ENCODE measurements around the gene KRT10.

KRT10 gene

DNA sequence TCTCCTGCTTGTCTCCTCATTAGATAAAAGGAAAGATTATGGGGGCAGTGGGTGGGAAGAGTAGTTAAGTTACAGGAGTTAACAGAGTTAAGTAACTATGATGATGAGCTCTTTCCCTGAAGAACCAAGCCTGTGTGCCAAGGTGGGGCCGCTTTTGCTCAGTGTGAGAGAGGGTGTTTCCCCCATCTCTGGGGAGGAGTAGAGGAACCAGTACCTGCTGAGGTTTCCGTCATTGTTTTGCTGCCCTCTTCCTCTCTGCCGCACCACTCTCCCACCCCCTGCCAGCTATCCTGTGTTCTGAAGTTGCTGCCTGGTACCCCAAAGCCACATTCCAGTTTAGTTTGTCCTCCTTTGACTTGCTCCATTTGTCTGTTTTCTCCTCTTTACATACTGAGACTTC is 20.8 kb upstream of the KRT10 start:
- POLR2A ChIA-PET = no interaction called here
- no peak overlapping the region for H3K27ac ChIP-seq (ENCODE audit: extremely low read depth, low read depth, low read length)
- H3K4me3 ChIP-seq (ENCODE audit: low read depth, low read length) = no peak overlapping the region
- no peaks in the 10 kb centered on the region for H3K9me3 ChIP-seq (ENCODE audit: control insufficient read depth, insufficient read depth, low read depth, low read length)
- TF ChIP-seq ZNF624 (tag by site-specific recombination; IDR thresholded peaks at IDR 0.05) = no peak
- TF ChIP-seq, protein P1, sequence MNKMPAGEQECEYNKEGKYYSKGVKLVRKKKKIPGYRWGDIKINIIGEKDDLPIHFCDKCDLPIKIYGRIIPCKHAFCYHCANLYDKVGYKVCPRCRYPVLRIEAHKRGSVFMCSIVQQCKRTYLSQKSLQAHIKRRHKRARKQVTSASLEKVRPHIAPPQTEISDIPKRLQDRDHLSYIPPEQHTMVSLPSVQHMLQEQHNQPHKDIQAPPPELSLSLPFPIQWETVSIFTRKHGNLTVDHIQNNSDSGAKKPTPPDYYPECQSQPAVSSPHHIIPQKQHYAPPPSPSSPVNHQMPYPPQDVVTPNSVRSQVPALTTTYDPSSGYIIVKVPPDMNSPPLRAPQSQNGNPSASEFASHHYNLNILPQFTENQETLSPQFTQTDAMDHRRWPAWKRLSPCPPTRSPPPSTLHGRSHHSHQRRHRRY (tag by site-specific recombination; IDR thresholded peaks at IDR 0.05) = no peak
- TF ChIP-seq ZNF777 (tag by site-specific recombination; IDR thresholded peaks at IDR 0.05; ENCODE audit: borderline replicate concordance) = 0 out of 2 replicates have a peak, but pooled peaks have one; percentile 2
- H3K4me1 ChIP-seq (ENCODE audit: control insufficient read depth, insufficient read depth, low read length) = no peaks in the 10 kb centered on the region
- no peaks in the 10 kb centered on the region for H3K36me3 ChIP-seq (ENCODE audit: control insufficient read depth in 2 of 2, insufficient read depth in 1 of 2, low read length in 2 of 2)
- CTCF ChIA-PET = interaction anchor here (0.7 to 1.2 kb wide), 6 partner anchors 18 to 969 kb away, joined by 3 to 8 read pairs (median 3); no protein-coding TSS in a partner anchor

DNA sequence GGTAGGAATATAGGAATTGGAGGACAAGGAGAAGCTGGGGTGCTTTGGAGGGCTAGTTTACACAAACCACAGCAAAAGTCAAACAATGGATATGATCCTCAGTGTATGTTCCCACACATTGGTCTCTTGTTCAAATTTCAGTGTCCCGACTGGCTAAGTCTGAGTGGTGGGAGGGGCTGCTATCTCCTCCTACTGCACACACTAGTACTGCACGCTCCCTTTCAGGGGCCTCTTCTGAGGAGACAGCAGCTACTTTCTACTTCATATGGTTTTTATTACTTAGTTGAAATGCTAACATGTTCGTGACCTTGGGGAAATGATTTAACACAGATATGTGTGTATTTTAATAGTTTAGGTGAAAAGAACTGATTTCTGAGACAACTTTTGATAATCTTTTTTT is 18.8 kb upstream of the KRT10 start:
- CTCF ChIA-PET = no interaction called here
- no peak overlapping the region for H3K27ac ChIP-seq (ENCODE audit: extremely low read depth, low read depth, low read length)

DNA sequence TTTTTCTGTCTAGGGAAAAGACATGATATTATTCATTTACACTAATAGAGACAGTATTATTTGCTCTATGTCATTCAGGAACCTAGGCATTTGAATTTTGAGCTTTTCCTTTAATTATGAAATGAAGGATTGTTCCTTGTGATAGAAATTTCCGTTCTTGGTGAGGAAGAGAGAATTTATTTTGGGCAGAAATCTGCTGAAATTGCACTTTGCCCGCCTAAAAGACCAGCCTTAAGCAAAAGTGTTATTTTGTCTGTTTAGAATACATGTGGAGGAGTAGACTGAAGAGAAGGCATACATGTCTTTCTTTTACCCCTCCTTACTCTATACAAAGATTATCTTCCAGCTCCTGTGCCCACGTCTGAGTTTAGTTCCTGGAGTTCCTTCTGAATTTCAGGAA is 16.8 kb upstream of the KRT10 start:
- no peak overlapping the region for H3K4me3 ChIP-seq (ENCODE audit: low read depth, low read length)
- H3K27ac ChIP-seq (ENCODE audit: extremely low read depth, low read depth, low read length) = no peak overlapping the region
- peaks cover 0 to 17% of the 10 kb centered on the region in 2 experiments for H3K36me3 ChIP-seq (ENCODE audit: control insufficient read depth in 2 of 2, insufficient read depth in 1 of 2, low read length in 2 of 2)
- POLR2A ChIA-PET = no interaction called here
- no peaks in the 10 kb centered on the region for H3K4me1 ChIP-seq (ENCODE audit: control insufficient read depth, insufficient read depth, low read length)
- TF ChIP-seq ZFHX2 (tag by site-specific recombination; conservative IDR thresholded peaks at IDR 0.05) = no peak
- no peak for TF ChIP-seq ZNF426 (tag by site-specific recombination; IDR thresholded peaks at IDR 0.05)
- no peak for TF ChIP-seq ZFP37 (tag by site-specific recombination; IDR thresholded peaks at IDR 0.05)
- TF ChIP-seq, protein P2, sequence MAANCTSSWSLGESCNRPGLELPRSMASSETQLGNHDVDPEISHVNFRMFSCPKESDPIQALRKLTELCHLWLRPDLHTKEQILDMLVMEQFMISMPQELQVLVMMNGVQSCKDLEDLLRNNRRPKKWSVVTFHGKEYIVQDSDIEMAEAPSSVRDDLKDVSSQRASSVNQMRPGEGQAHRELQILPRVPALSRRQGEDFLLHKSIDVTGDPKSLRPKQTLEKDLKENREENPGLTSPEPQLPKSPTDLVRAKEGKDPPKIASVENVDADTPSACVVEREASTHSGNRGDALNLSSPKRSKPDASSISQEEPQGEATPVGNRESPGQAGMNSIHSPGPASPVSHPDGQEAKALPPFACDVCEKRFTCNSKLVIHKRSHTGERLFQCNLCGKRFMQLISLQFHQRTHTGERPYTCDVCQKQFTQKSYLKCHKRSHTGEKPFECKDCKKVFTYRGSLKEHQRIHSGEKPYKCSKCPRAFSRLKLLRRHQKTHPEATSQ (tag by site-specific recombination; IDR thresholded peaks at IDR 0.05) = no peak
- no peak for TF ChIP-seq KLF10 (tag by site-specific recombination; IDR thresholded peaks at IDR 0.05)
- TF ChIP-seq, protein P3, sequence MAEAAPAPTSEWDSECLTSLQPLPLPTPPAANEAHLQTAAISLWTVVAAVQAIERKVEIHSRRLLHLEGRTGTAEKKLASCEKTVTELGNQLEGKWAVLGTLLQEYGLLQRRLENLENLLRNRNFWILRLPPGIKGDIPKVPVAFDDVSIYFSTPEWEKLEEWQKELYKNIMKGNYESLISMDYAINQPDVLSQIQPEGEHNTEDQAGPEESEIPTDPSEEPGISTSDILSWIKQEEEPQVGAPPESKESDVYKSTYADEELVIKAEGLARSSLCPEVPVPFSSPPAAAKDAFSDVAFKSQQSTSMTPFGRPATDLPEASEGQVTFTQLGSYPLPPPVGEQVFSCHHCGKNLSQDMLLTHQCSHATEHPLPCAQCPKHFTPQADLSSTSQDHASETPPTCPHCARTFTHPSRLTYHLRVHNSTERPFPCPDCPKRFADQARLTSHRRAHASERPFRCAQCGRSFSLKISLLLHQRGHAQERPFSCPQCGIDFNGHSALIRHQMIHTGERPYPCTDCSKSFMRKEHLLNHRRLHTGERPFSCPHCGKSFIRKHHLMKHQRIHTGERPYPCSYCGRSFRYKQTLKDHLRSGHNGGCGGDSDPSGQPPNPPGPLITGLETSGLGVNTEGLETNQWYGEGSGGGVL (tag by site-specific recombination; IDR thresholded peaks at IDR 0.05) = no peak
- no peak for TF ChIP-seq GLIS2 (tag by site-specific recombination; IDR thresholded peaks at IDR 0.05)
- TF ChIP-seq, protein P4, sequence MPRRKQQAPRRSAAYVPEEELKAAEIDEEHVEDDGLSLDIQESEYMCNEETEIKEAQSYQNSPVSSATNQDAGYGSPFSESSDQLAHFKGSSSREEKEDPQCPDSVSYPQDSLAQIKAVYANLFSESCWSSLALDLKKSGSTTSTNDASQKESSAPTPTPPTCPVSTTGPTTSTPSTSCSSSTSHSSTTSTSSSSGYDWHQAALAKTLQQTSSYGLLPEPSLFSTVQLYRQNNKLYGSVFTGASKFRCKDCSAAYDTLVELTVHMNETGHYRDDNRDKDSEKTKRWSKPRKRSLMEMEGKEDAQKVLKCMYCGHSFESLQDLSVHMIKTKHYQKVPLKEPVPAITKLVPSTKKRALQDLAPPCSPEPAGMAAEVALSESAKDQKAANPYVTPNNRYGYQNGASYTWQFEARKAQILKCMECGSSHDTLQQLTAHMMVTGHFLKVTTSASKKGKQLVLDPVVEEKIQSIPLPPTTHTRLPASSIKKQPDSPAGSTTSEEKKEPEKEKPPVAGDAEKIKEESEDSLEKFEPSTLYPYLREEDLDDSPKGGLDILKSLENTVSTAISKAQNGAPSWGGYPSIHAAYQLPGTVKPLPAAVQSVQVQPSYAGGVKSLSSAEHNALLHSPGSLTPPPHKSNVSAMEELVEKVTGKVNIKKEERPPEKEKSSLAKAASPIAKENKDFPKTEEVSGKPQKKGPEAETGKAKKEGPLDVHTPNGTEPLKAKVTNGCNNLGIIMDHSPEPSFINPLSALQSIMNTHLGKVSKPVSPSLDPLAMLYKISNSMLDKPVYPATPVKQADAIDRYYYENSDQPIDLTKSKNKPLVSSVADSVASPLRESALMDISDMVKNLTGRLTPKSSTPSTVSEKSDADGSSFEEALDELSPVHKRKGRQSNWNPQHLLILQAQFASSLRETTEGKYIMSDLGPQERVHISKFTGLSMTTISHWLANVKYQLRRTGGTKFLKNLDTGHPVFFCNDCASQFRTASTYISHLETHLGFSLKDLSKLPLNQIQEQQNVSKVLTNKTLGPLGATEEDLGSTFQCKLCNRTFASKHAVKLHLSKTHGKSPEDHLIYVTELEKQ (tag by site-specific recombination; IDR thresholded peaks at IDR 0.05; ENCODE audit: borderline replicate concordance) = no peak
- CTCF ChIA-PET = interaction anchor here (1.0 to 1.1 kb wide), 3 partner anchors 17 to 824 kb away, joined by 3 to 6 read pairs (median 4); no protein-coding TSS in a partner anchor
- no peaks in the 10 kb centered on the region for H3K9me3 ChIP-seq (ENCODE audit: control insufficient read depth, insufficient read depth, low read depth, low read length)

More for the DNA sequence above, 18.8 kb upstream of the KRT10 start:
- peaks cover 0 to 1% of the 10 kb centered on the region in 2 experiments; a peak in 2 of 3 replicates for H3K36me3 ChIP-seq (ENCODE audit: control insufficient read depth in 2 of 2, insufficient read depth in 1 of 2, low read length in 2 of 2)
- POLR2A ChIA-PET = interaction anchor here (0.6 kb wide), 1 partner anchor 30 kb away, joined by 3 read pairs; no protein-coding TSS in a partner anchor
- no peak for TF ChIP-seq ZNF677 (tag by site-specific recombination; IDR thresholded peaks at IDR 0.05)
- no peak for TF ChIP-seq ZNF23 (tag by site-specific recombination; IDR thresholded peaks at IDR 0.05; ENCODE audit: borderline replicate concordance)
- TF ChIP-seq, protein P5, sequence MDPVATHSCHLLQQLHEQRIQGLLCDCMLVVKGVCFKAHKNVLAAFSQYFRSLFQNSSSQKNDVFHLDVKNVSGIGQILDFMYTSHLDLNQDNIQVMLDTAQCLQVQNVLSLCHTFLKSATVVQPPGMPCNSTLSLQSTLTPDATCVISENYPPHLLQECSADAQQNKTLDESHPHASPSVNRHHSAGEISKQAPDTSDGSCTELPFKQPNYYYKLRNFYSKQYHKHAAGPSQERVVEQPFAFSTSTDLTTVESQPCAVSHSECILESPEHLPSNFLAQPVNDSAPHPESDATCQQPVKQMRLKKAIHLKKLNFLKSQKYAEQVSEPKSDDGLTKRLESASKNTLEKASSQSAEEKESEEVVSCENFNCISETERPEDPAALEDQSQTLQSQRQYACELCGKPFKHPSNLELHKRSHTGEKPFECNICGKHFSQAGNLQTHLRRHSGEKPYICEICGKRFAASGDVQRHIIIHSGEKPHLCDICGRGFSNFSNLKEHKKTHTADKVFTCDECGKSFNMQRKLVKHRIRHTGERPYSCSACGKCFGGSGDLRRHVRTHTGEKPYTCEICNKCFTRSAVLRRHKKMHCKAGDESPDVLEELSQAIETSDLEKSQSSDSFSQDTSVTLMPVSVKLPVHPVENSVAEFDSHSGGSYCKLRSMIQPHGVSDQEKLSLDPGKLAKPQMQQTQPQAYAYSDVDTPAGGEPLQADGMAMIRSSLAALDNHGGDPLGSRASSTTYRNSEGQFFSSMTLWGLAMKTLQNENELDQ (tag by site-specific recombination; IDR thresholded peaks at IDR 0.05; ENCODE audit: low read depth) = no peak
- TF ChIP-seq ZNF48 (tag by site-specific recombination; IDR thresholded peaks at IDR 0.05) = no peak
- no peaks in the 10 kb centered on the region for H3K4me1 ChIP-seq (ENCODE audit: control insufficient read depth, insufficient read depth, low read length)
- H3K4me3 ChIP-seq (ENCODE audit: low read depth, low read length) = no peak overlapping the region
- no peaks in the 10 kb centered on the region for H3K9me3 ChIP-seq (ENCODE audit: control insufficient read depth, insufficient read depth, low read depth, low read length)

Data from HEK293 (cell line).